NCI-H1417 treated with DMSO at 0.1 percent for 48 hours (cell line): ENCODE measurements around the gene HDAC1.
"Not testable (repeated sequence)": the region's sequence is repeated elsewhere in the genome, so short reads cannot be mapped to it uniquely, and the experiment has no call there.

Experiments
- DNase-seq: peaks from one replicate; lab custom pipeline; 2025; lab: John Stamatoyannopoulos, UW

Gene HDAC1

DNA sequence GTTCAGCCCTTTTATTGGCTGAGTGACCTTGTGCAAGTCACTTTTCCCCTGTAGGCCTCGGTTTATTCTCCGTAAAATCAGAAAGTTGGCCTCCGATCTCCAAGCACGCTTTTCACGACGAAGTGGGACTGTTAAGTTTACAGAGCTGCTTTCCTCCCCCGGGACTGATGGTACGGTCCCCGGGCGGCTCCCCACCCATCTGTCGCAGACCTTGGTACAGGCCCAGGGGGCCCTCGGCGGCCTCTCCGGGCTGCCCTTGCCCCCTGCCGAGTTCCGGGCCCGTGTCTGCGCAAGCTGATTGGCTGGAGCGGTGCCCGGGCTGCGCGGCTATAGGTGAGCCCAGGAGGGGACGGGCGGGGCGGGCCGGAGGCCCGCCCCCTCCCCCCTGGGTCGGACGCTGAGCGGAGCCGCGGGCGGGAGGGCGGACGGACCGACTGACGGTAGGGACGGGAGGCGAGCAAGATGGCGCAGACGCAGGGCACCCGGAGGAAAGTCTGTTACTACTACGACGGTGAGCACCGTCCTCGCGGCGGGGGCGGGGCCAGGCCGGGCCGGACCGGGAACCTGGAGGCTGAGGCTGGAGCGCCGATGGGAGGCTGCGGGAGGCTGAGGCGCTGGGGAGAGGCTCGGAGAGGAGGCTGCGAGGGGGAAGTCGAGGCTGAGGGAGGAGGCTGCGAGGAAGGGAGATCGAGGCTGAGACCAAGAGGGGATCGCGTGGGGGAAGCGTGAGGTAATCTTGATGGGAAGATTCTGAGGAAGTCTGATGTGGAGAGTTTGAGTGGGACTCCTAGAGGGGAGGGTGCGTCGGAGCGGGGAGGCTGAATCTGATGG, at the start of gene HDAC1:
Gene HDAC1, plus strand, starts transcription at position 376 of the 831 bp plus-strand sequence. Its CDS starts 87 bp downstream, at position 463.
- peak; percentile 50 for DNase-seq

- no peak for DNase-seq
Measured at GRCh38 chr1:32242341-32242851, 49.5 kb upstream of the HDAC1 start.

DNA sequence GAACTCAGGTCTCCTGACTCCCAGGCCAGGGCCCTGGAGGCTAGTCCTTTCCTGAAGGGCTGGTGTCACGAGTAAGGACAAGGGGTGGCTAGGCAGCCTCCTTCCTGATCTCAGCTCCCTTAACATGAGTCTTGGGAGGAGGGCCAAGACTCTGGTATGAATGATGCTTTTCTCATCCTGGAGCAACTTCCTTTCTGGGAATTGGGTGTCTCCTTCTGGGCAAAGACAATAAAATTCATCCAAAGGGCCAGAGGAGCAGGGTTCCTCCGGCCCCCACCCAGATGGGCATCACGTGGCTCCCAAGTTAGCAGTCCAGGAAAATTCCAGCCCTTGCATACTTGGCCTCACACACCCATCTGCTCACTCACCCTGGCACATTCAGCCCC, 45.0 kb upstream of the HDAC1 start, which contains the start of gene FAM167B:
Gene FAM167B, plus strand, starts transcription at position 335 of the 386 bp plus-strand sequence. CDS start 200 bp downstream, outside the sequence.
- DNase-seq: no peak

GRCh38 chr1:32247452-32247851, 44.4 kb upstream of the HDAC1 start:
- DNase-seq: no peak

- no peak for DNase-seq
Measured at GRCh38 chr1:32247983-32248889, 43.6 kb upstream of the HDAC1 start.

DNA sequence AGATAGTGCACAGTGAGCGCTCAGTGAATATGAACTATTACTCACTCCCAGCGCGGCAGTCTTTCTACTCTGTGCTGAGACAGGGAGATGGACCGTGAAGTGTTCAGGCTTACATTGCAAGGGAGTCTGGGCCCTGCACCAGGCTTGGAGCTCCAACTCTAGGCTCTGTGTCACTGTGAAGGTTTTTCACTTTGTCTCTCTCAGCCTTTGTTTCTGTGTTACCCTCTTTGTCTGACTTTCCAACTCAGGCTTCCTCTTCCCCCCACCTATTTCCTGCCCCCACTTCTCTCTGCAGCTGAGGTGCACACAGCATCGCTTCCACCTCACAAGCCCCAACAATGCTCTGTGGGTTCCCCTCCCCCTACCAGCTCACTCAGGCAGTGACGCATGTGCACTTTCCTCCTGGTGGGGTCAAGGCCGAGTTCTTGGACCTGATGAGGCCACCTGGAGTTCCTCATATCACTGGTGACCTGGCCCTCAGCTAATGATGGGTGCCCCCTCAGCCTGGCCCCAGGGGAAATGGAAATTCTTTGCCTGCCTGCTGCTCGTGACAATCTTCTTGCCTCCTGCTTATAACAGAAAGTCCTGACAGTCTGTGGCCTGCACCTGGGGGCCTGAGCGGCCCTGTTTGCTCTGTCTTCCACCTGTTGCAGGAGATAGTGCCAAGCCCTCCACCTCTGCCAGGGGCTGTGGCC, 41.9 kb upstream of the HDAC1 start:
- DNase-seq: no peak

DNA sequence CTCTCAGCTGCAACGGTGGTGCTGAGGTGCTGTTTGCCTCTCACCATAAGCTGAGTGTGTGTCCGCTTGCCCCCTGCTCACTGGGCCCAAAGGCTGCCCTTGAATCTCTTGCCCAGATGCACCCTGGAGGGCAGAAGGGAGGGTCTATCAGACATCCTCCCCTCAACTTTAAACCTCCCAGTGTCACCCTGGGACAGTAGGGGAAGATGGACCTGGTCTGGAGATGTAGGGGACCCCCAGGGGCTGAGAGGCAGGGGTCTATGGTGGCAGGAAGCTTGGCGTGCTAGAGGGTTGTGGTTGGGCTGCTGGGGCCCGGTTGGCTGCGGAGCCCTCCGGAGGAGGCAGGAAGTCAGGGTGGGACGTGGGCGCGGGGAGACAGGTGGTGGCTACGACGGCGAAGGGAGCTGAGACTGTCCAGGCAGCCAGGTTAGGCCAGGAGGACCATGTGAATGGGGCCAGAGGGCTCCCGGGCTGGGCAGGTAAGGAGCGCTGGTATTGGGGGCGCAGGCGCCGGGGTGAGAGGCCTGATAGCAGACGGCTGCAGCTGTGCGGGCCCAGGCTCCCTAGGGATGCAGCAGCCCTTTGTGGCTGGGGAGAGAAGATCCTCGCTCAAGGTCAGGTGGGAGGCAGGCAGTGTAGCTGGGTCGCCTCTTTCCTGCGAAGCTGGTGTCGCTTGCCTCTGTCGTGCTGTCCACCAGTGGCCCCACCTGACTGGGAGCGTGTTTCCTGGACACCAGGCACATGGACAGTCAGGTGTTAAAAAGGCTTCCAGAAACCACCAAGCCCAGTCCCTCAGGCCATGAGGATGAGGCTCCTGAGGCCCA, 40.8 kb upstream of the HDAC1 start, which contains the start of gene LCK:
Gene LCK, plus strand, starts transcription at position 373 of the 824 bp plus-strand sequence. CDS start 23,065 bp downstream, outside the sequence.
- no peak for DNase-seq

- DNase-seq: no peak
Measured at GRCh38 chr1:32255072-32256071, 36.5 kb upstream of the HDAC1 start.

DNA sequence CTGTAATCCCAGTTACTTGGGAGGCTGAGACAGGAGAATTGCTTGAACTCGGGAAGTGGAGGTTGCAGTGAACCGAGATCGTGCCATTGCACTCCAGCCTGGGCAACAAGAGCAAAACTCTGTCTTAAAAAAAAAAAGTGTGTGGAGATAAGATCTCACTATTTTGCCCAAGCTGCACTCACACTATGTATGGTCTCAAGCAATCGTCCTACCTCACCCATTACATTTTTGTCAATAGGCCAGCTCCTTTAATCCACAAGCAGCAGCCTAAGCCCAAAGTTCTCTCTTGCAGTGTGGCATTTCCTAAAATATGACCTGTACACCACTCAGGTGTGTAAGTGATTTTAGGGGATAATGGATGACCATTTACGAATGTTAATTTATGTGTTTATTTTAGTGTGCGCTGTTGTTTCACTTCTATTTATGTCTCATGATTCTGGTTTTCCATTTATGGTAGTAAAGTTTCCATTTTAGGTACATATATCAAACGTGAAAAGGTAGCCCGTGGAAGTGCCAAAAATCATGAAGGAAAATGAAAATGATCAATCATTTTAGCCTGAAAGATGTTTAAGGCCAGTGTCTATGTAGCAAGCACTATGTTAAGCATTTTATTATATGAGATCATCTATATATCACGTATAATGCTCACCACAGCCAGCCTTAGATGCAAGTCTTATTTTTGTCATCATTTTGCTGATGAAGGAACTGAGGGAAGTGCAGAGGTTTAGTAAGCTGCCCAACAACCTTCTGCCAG, 35.2 kb upstream of the HDAC1 start:
- DNase-seq: no peak

DNA sequence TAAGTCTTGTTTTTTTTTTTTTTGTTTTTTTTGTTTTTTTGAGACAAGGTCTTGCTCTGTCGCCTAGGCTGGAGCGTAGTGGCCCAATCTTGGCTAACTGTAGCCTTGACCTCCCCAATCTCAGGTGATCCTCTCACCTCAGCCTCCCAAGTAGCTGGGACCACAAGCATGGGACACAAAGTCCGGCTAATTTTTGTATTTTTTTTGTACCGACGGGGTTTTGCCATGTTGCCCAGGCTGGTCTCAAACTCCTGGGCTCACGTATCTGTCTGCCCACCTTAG, 34.7 kb upstream of the HDAC1 start:
- DNase-seq: no peak

GRCh38 chr1:32263236-32263593, 28.7 kb upstream of the HDAC1 start:
- DNase-seq: not testable (repeated sequence)

DNA sequence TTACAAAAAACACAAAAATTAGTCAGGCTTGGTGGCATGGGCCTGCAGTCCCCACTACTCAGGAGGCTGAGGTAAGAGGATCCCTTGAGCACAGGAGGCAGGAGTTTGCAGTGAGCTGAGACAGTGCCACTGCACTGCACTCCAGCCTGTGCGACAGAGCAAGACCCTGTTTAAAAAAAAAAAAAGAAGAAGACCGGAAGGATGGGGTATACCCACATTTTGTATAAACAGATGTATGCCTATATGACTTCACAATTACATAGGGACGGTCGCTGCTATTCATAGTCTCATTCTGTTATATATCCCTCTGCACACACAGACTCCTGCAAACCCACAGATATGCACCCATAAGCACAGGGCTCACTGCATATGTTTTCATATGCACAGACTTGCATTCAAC, 28.1 kb upstream of the HDAC1 start:
- no peak for DNase-seq

- DNase-seq: no peak
Measured at GRCh38 chr1:32265846-32266245, 26.0 kb upstream of the HDAC1 start.

- no peak for DNase-seq
Measured at GRCh38 chr1:32266921-32267591, 24.8 kb upstream of the HDAC1 start.

GRCh38 chr1:32269744-32270143, 22.1 kb upstream of the HDAC1 start:
- DNase-seq: no peak

GRCh38 chr1:32272557-32273390, 19.1 kb upstream of the HDAC1 start:
- no peak for DNase-seq

DNA sequence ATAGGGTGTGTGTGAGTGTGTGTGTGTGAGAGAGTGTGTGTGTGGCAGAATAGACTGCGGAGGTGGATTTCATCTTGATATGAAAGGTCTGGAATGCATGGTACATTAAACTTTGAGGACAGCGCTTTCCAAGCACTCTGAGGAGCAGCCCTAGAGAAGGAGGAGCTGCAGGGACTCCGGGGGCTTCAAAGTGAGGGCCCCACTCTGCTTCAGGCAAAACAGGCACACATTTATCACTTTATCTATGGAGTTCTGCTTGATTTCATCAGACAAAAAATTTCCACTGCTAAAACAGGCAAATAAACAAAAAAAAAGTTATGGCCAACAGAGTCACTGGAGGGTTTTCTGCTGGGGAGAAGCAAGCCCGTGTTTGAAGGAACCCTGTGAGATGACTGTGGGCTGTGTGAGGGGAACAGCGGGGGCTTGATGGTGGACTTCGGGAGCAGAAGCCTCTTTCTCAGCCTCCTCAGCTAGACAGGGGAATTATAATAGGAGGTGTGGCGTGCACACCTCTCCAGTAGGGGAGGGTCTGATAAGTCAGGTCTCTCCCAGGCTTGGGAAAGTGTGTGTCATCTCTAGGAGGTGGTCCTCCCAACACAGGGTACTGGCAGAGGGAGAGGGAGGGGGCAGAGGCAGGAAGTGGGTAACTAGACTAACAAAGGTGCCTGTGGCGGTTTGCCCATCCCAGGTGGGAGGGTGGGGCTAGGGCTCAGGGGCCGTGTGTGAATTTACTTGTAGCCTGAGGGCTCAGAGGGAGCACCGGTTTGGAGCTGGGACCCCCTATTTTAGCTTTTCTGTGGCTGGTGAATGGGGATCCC, 18.3 kb upstream of the HDAC1 start:
- peak; percentile 1 for DNase-seq
